BLaER1 treated with 17β-estradiol and CSF1 and Interleukin-3, amounts not matched to agents 10 nM and 100 nM (cell line): Measurements from ENCODE around the gene ZNF587.
"Not testable (repeated sequence)": the region's sequence is repeated elsewhere in the genome, so short reads cannot be mapped to it uniquely, and the experiment has no call there.

Experiments used
- H3K27ac ChIP-seq, 11 experiments: shearing (Covaris generic); formaldehyde crosslinking; 2 replicates each; pipeline ENCODE4 v1.8.1; 2022
- H3K27me3 ChIP-seq, 11 experiments: shearing (Covaris generic); formaldehyde crosslinking; 2 replicates each; pipeline ENCODE4 v1.8.1; 2022
- H3K36me3 ChIP-seq, 11 experiments: shearing (Covaris generic); formaldehyde crosslinking; 2 replicates each; pipeline ENCODE4 v1.8.1; 2022
- H3K4me1 ChIP-seq, 10 experiments: shearing (Covaris generic); formaldehyde crosslinking; 2 replicates each; pipeline ENCODE4 v1.8.1; 2022
- H3K4me2 ChIP-seq, 11 experiments: shearing (Covaris generic); formaldehyde crosslinking; 2 replicates each; pipeline ENCODE4 v1.8.1; 2022
- H3K4me3 ChIP-seq, 10 experiments: shearing (Covaris generic); formaldehyde crosslinking; 2 replicates each; pipeline ENCODE4 v1.8.1; 2022
- H3K9ac ChIP-seq, 11 experiments: shearing (Covaris generic); formaldehyde crosslinking; 2 replicates each; pipeline ENCODE4 v1.8.1; 2022
- H3K9me3 ChIP-seq, 11 experiments: shearing (Covaris generic); formaldehyde crosslinking; replicated peaks in 1 of 11; 2 replicates each; pipeline ENCODE4 v1.8.1; 2022
- H4K20me1 ChIP-seq, 11 experiments: shearing (Covaris generic); formaldehyde crosslinking; 2 replicates each; pipeline ENCODE4 v1.8.1; 2022
- Cebpa-rat ChIP-seq, 11 experiments: shearing (Covaris generic); IDR thresholded peaks; 2 replicates each; pipeline ENCODE4 v1.8.1; 2022

The ZNF587 gene

DNA sequence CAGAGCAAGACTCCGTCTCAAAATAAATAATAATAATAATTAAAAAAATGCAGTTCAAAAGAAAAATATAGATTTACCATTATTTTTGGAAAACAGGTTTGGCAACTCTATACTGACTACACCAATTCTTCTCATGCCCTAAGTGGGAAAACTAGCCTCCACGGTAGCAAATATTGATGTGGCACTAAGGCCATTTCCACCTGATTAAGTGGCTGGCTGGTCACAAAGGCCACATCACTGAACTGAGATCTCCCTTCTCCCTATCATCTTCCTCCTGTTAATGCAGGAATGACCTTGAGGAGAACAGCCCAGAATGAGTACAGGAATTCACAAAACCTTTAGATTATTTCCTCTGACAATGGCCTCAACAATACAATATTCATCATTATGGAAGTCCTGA, 20.6 kb downstream of the ZNF587 start:
- no peak for TF ChIP-seq Cebpa-rat (IDR thresholded peaks at IDR 0.05)
- no peak overlapping the region for H3K9ac ChIP-seq
- peaks cover 85 to 100% (median 98%) of the 10 kb centered on the region in 11 experiments for H3K36me3 ChIP-seq
- H3K4me3 ChIP-seq = no peak overlapping the region
- peaks cover 62 to 81% (median 76%) of the 10 kb centered on the region in 11 experiments for H3K9me3 ChIP-seq
- no peak overlapping the region for H3K4me2 ChIP-seq
- H3K4me1 ChIP-seq = no peaks in the 10 kb centered on the region
- no peak overlapping the region for H3K27ac ChIP-seq
- H4K20me1 ChIP-seq = peaks cover 0 to 76% (median 21%) of the 10 kb centered on the region in 11 experiments; a peak in 16 of 22 replicates
- H3K27me3 ChIP-seq = no peaks in the 10 kb centered on the region

DNA sequence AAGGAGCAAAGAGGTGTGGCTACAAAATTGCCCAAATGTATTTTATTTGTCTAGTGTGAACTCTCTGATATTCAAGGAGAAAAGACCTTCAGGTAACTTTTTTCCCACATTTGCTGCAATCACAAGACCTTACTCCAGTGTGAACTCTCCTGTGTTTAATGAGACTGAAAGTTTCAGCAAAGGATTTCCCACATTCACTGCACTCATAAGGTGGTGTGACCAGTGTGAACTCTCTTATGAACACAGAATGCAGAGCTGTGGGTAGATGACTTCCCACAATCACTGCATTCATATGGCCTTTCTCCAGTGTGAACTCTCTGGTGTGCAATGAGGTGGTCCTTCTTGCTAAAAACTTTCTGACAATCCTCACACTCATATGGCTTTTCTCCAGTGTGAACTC, 22.8 kb downstream of the ZNF587 start:
- H3K4me1 ChIP-seq = no peaks in the 10 kb centered on the region
- H3K4me3 ChIP-seq = peak overlapping the region in 4 of 10 experiments; percentile 2 to 22 (median 12); a peak in 2 of 20 replicates
- H4K20me1 ChIP-seq = peaks cover 0 to 66% (median 8%) of the 10 kb centered on the region in 11 experiments; a peak in 9 of 22 replicates
- H3K4me2 ChIP-seq = no peak overlapping the region
- no peaks in the 10 kb centered on the region for H3K27me3 ChIP-seq
- H3K9ac ChIP-seq = no peak overlapping the region
- peaks cover 87 to 100% (median 98%) of the 10 kb centered on the region in 11 experiments for H3K36me3 ChIP-seq
- peaks cover 84 to 100% (median 98%) of the 10 kb centered on the region in 11 experiments for H3K9me3 ChIP-seq
- no peak for TF ChIP-seq Cebpa-rat (IDR thresholded peaks at IDR 0.05)
- H3K27ac ChIP-seq = no peak overlapping the region

DNA sequence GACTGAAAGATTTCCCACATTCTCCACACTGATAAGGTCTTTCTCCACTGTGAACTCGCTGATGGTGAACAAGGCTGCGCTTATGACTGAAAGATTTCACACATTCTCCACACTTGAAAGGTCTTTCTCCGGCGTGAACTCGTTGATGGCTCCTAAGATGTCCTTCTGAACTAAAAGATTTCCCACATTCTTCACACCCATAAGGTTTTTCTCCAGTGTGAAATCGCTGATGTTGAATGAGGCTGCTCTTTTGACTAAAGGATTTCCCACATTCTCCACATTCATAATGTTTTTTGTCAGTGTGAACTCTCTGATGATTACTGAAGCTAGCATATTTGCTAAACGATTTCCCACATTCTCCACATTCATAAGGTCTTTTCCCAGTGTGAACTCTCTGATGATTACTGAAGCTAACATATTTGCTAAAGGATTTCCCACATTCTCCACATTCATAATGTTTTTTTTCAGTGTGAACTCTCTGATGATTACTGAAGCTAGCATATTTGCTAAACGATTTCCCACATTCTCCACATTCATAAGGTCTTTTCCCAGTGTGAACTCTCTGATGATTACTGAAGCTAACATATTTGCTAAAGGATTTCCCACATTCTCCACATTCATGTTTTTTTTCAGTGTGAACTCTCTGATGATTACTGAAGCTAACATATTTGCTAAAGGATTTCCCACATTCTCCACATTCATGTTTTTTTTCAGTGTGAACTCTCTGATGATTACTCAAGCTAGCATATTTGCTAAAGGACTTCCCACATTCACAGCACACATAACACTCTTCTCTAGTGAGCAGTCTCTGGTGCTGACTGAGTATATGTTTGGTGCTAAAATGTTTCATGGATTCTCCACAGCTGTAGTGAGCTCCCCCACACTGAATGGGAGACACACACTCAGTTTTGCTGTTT, 24.5 kb downstream of the ZNF587 start:
- not testable (repeated sequence) for H3K9ac ChIP-seq, H3K4me1 ChIP-seq, H3K4me2 ChIP-seq, H3K27ac ChIP-seq, H3K27me3 ChIP-seq
- Histone ChIP-seq H3K9me3 (peaks cover 95 to 100% (median 98%) of the 10 kb centered on the region in 11 experiments), H3K36me3 (peaks cover 85 to 100% (median 96%) of the 10 kb centered on the region in 11 experiments), H4K20me1 (peaks cover 0 to 66% (median 0%) of the 10 kb centered on the region in 11 experiments; a peak in 6 of 22 replicates), H3K4me3 (peak overlapping the region in 5 of 10 experiments; percentile 13 to 31 (median 24); a peak in 5 of 20 replicates)

DNA sequence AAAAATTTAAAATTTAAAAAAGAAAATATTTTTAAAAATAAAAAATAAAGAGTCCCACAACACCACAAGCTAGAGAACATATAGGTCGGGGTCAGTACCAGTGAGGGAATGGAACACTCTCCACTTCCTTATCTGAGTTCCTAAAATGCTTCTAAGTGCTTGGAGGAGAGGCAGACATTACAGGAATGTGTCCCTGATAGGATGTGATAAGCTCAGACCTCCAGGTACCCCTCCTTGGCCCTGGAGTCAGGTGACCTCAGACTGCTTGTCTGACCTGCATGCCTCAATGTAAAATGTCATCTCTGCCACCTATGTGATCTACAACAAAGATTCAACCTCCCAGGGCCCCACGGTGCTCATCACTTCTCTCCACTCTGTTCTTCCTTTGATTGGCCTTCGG, 36.4 kb downstream of the ZNF587 start:
- Histone ChIP-seq H3K9ac (no peak overlapping the region), H3K36me3 (peaks cover 41 to 54% (median 50%) of the 10 kb centered on the region in 11 experiments), H3K4me1 (peaks cover 8 to 16% (median 11%) of the 10 kb centered on the region in 10 experiments; a peak in 16 of 20 replicates), H3K27ac (no peak overlapping the region), H3K4me2 (no peak overlapping the region), H3K4me3 (peak overlapping the region in 7 of 10 experiments; percentile 87 to 97 (median 93); a peak in 11 of 20 replicates), H3K9me3 (peaks cover 43 to 69% (median 61%) of the 10 kb centered on the region in 11 experiments), H3K27me3 (no peaks in the 10 kb centered on the region), H4K20me1 (peaks cover 0 to 31% (median 0%) of the 10 kb centered on the region in 11 experiments; a peak in 6 of 22 replicates)
- no peak for TF ChIP-seq Cebpa-rat (IDR thresholded peaks at IDR 0.05)

DNA sequence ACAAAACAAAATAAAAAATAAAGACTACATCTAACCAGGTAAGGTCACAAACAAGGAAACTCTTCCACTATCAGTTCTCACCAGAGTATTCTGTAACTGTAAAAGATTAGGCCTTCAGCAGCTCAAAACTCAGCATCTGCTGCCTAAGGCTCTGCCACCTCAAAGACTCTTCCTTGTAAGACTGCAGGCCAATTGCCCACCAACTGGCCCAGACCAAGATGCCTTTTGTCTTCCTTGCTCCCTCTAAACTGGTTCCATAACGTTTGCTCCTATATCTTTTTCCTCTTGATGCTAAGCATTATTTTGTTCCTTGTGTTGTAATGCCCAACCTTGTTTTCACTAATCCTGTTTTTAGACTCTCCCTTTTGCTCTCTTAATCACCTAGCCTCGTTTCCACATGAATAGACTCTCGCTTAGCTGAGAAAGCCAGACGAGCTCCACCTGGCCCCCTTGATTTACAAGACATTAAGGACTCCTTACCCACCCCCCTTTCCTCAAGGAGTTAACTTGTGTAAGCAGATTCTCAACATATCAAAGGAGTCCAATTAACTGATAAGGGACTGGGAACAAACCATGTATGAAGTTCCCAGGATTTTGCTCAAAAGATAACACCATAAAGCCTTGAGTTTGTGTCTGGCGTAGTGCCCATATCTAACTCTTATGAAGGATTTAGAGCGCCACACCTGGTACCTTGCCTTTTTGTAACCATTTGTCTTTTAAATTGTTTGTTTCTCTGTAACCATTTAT, 37.7 kb downstream of the ZNF587 start:
- Histone ChIP-seq H3K9ac (peak overlapping the region; percentile 87 to 95 (median 91); a peak in 21 of 22 replicates), H3K27ac (peak overlapping the region in 6 of 11 experiments; percentile 87 to 92 (median 90); a peak in 3 of 22 replicates)
- TF ChIP-seq Cebpa-rat (IDR thresholded peaks at IDR 0.05) = no peak

DNA sequence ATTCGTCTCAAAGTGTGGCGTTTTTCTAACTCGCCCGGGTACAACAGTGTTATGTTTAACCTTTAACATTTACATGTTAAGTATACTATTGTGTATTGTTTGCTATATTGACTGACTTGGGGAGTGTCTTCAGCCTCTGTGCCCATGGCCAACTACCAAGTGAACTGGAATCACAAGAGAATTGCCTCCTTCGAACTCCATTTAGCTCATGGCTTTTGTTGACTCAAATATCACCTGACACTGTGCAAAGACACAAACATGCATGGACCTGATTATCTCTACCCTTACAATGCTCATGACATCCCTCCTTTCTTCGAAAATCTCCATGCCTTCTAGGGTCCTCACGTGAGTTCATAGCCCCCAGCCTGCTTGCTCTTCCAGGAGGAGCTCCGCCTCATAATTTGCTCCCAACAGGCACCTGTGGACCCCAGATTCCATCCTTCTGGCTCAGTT, 38.5 kb downstream of the ZNF587 start:
- H3K4me1 ChIP-seq = peaks cover 8 to 16% (median 11%) of the 10 kb centered on the region in 10 experiments; a peak in 16 of 20 replicates
- H3K27me3 ChIP-seq = no peaks in the 10 kb centered on the region
- H3K36me3 ChIP-seq = peaks cover 34 to 46% (median 42%) of the 10 kb centered on the region in 11 experiments
- H3K4me3 ChIP-seq = peak overlapping the region; percentile 87 to 97 (median 92)
- TF ChIP-seq Cebpa-rat (IDR thresholded peaks at IDR 0.05) = no peak
- peak overlapping the region; percentile 87 to 95 (median 91) for H3K9ac ChIP-seq
- H4K20me1 ChIP-seq = peaks cover 0 to 27% (median 0%) of the 10 kb centered on the region in 11 experiments; a peak in 6 of 22 replicates
- peak overlapping the region; percentile 71 to 92 (median 87) for H3K27ac ChIP-seq
- peak overlapping the region; percentile 78 to 98 (median 84) for H3K4me2 ChIP-seq
- peaks cover 36 to 60% (median 53%) of the 10 kb centered on the region in 11 experiments for H3K9me3 ChIP-seq

More for the DNA sequence above, 37.7 kb downstream of the ZNF587 start:
- peaks cover 41 to 53% (median 50%) of the 10 kb centered on the region in 11 experiments for H3K36me3 ChIP-seq
- peaks cover 8 to 16% (median 11%) of the 10 kb centered on the region in 10 experiments; a peak in 16 of 20 replicates for H3K4me1 ChIP-seq
- H4K20me1 ChIP-seq = peaks cover 0 to 31% (median 0%) of the 10 kb centered on the region in 11 experiments; a peak in 6 of 22 replicates
- H3K4me3 ChIP-seq = peak overlapping the region; percentile 87 to 97 (median 92)
- peaks cover 43 to 68% (median 60%) of the 10 kb centered on the region in 11 experiments for H3K9me3 ChIP-seq
- peak overlapping the region; percentile 78 to 98 (median 84) for H3K4me2 ChIP-seq
- H3K27me3 ChIP-seq = no peaks in the 10 kb centered on the region

DNA sequence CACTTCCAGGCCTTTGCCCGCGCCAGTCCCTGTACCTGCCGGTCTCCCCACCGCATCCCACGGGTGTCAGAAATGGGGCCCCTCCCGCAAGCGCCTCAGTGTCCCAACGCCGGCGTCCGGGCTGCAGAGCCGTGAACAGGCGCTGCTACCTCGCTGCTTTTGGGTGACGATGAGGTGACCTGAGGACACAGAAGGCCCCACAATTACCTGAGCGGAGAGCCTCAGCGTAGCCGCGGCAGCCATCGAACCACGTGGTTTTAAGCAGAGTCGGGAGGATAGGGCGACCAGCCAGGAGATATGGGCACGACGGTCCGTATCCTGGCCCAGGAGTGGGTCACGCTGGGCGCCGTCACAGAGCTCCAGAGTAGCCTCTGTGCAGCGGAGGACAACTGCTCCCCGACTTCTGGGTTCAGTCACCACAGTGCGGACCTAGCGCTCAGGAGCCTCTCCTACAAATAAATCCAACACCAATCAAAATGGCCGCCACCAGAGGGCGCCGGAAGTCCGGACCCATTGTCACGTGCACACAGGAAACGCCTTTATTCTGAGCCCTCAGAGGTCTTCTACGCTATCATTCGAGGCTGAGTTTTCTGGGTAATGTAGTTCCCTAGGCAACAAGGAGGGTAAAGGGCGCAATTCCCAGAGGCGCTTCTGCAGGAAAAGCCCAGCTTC, 39.0 kb downstream of the ZNF587 start, which contains the start of gene ZNF814:
Gene ZNF814, minus strand, starts transcription at position 478 of the 672 bp plus-strand sequence. Its CDS starts 235 bp downstream, at position 243.
- no peaks in the 10 kb centered on the region for H3K27me3 ChIP-seq
- H3K4me3 ChIP-seq = peak within 1 kb of the TSS; percentile 87 to 97 (median 92)
- H3K9me3 ChIP-seq = peaks cover 31 to 55% (median 47%) of the 10 kb centered on the region in 11 experiments
- H3K27ac ChIP-seq = peak within 1 kb of the TSS; percentile 71 to 92 (median 87)
- H3K9ac ChIP-seq = peak within 1 kb of the TSS; percentile 87 to 95 (median 91)
- peaks cover 8 to 16% (median 11%) of the 10 kb centered on the region in 10 experiments; a peak in 16 of 20 replicates for H3K4me1 ChIP-seq
- peaks cover 29 to 40% (median 37%) of the 10 kb centered on the region in 11 experiments for H3K36me3 ChIP-seq
- peak within 1 kb of the TSS; percentile 78 to 98 (median 84) for H3K4me2 ChIP-seq
- TF ChIP-seq Cebpa-rat (IDR thresholded peaks at IDR 0.05) = no peak
- peaks cover 0 to 21% (median 0%) of the 10 kb centered on the region in 11 experiments; a peak in 6 of 22 replicates for H4K20me1 ChIP-seq

DNA sequence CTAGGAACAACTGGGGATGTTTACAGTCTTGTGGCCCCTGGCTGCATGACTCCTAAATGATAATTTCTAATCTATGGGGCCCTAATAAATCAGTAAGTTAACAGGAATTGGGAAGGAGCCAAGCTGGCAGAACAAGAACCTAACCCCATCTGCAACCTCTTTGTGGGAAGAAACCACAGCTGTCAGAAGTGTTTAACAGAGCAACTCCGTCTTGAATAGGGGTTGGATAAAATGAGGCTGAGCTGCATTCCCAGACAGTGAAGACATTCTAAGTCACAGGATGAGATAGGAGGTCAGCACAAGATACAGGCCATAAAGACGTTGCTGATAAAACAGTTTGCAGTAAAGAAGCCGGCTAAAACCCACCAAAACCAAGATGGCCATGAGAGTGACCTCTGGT, 41.0 kb downstream of the ZNF587 start:
- H3K27me3 ChIP-seq, H3K9ac ChIP-seq, H4K20me1 ChIP-seq, H3K27ac ChIP-seq, H3K4me3 ChIP-seq, H3K4me2 ChIP-seq: not testable (repeated sequence)
- Histone ChIP-seq H3K9me3 (peaks cover 11 to 35% (median 27%) of the 10 kb centered on the region in 11 experiments), H3K36me3 (peaks cover 9 to 20% (median 17%) of the 10 kb centered on the region in 11 experiments; a peak in 21 of 22 replicates), H3K4me1 (peaks cover 8 to 16% (median 11%) of the 10 kb centered on the region in 10 experiments; a peak in 16 of 20 replicates)
